ENCODE results near the gene GPR132. TPM values are rescaled to one million over a fixed set of nuclear protein-coding genes. Genes with fewer than 3 reads are reported as not detected.
A peak's percentile ranks its signal among the peaks of the same experiment; 100 is the strongest.
"Not testable (repeated sequence)": the region's sequence is repeated elsewhere in the genome, so short reads cannot be mapped to it uniquely, and the experiment has no call there.

Gene GPR132
- total RNA-seq, 1 experiment from 2014 or later = 0.71 TPM

DNA sequence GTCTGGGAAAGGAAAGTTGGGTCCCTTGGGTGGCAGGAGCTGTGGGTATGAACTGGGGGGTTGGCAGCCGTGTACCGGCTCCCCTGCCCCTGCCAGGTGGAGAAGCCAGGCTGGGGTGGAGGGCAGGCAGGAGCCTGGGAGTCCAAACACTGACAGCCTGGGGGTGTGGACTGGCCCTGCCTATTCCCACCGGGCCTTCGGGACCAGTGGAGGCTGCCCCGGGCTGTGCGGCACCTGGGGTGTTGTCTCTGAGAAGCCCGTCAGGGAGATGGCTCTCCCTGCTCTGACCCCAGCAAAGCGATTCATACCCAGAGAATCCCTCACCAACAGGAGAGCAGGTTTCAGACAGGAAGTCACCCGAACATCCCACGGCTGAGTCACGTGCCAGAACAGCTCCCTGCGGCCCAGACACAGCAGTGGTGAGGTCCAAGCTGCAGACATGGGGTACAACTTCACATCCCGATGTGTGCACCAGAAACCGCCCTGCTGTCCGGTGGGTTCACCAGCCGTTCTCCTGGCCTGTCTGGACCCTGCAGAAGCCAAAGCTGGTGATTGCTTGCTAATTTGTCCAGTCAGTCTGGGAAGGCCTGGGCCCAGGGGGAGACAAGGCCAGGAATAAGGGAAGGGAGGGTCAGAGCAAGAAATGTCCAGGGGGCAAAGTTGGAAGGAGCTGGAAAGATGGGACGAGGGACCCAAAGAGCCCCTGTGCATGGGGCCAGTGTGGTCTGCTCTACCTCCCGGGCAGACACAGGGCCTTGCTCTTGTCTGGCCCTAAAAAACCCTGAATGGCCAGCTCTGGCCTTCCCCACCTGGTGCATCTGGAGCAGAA, 2.1 kb upstream of the GPR132 start:
- in situ Hi-C loops (cut with HindIII; ENCODE audit: low pct_unique_long_range_greater_than_20kb, low sequenced_read_pairs) = no loop called here

DNA sequence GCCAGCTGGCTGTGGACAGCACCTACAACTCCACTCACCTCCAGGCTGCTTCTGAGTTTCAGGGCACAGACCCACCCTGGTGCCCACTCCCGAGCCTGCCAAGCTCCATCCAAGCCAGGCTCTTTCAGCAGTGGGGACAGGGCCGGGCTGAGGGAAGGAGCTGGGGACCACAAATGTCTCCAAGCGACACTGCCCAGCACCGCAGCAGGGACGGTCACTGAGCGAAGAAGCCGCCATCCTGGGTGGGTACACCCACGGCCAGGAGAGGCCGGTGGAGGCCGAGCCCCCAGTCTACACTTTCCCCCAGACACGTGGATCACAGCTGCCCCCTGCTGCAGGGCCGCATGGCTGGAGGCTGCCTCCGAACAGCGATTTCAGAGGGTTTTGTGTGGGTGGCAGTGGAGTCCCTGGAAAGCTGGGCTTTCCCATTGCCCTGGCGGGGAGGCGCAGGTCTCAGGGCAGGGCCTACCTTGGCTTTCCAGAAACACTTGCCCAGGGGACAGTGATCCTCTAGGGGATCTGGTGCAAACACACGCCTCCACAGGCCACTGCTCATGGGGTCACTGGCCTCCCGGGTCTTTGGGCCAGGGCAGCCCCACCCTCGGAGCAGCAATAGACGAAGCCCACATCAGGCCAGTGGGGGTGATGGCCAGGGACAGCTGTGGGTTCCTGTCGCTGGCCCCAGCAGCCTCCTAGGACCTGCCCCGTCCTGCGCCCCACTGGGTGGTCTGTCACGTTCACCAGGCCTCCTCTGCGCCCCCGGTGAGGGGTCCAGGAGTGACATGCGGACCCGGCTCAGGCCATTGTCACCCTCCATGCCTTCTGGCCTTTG, 1.2 kb upstream of the GPR132 start:
- in situ Hi-C loops (cut with HindIII; ENCODE audit: low pct_unique_long_range_greater_than_20kb, low sequenced_read_pairs) = no loop called here
- DNase-seq (ENCODE audit: low read depth) = no peak

More for the DNA sequence above, 2.1 kb upstream of the GPR132 start:
- DNase-seq (ENCODE audit: low read depth) = no peak

DNA sequence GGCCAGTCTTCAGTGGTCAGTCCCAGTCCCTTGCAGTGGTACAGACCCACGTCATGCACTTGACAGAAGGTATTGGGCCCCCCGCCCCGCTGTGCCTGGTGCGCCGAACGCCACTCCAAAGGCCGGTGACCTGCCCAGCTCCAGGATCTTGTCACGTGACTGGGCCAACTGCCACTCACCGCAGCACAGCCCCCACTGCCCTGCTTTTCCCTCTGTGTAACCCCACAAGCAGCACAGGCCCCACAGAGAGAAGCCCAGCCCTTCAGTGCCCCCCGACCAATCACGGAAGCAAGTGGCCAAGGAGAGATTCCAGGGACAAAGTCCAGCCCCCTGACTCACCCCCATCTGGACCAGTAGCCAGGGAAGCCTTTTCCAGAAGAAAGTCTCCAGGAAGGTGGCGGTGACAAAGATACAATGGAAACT, 498 bp downstream of the GPR132 start:
- DNase-seq (ENCODE audit: low read depth) = peak; percentile 36

DNA sequence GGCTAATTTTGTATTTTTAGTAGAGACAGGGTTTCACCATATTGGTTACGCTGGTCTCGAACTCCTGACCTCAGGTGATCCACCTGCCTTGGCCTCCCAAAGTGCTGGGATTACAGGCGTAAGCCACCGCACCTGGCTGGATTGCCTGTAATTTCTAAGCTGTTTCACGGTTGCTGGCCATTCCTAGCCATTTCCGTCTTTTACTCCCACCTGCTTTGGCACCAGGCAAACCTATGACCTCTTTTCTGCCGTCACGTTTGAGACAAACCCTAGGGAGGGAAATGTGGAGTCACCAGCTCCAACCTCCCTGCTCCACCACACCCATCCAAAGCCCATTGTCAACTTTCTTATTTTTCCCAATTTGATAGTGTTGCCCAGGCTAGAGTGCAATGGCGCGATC, 1.2 kb downstream of the GPR132 start:
- in situ Hi-C loops (cut with HindIII; ENCODE audit: low pct_unique_long_range_greater_than_20kb, low sequenced_read_pairs) = no loop called here
- no peak for DNase-seq (ENCODE audit: low read depth)

More for the DNA sequence above, 498 bp downstream of the GPR132 start:
- in situ Hi-C loops (cut with HindIII; ENCODE audit: low pct_unique_long_range_greater_than_20kb, low sequenced_read_pairs) = no loop called here

DNA sequence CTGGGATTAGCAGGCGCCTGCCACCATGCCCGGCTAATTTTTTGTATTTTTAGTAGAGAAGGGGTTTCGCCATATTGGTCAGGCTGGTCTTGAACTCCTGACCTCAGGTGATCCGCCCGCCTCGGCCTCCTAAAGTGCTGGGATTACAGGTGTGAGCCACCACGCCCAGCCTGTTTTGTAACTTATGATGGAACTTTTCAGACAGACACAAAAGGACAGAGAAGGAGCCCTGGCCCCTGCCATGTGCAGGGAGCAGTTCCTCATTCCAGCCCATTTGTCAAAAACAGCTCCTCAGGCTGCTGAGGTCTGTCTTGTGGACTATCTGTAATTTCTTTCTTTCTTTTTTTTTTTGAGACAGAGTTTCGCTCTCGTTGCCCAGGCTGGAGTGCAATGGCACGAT, 1.7 kb downstream of the GPR132 start:
- in situ Hi-C loops (cut with HindIII; ENCODE audit: low pct_unique_long_range_greater_than_20kb, low sequenced_read_pairs); DNase-seq (ENCODE audit: low read depth): not testable (repeated sequence)

DNA sequence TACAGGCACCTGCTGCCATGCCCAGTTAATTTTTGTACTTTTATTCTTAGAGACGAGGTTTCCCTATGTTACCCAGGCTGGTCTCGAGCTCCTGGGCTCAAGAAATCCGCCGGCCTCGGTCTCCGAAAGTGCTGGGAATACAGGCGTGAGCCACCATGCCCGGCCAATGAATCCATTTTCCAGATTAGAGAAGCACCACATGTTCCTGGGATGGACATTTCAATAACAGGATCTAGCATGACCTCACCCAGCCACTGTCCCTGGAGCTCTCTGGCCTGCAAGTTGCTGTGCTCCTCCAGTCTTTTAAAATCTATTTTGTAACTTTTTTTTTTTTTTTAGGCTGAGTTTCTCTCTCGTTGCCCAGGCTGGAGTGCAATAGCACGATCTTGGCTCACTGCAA, 2.2 kb downstream of the GPR132 start:
- no peak for DNase-seq (ENCODE audit: low read depth)
- in situ Hi-C loops (cut with HindIII; ENCODE audit: low pct_unique_long_range_greater_than_20kb, low sequenced_read_pairs) = no loop called here

DNA sequence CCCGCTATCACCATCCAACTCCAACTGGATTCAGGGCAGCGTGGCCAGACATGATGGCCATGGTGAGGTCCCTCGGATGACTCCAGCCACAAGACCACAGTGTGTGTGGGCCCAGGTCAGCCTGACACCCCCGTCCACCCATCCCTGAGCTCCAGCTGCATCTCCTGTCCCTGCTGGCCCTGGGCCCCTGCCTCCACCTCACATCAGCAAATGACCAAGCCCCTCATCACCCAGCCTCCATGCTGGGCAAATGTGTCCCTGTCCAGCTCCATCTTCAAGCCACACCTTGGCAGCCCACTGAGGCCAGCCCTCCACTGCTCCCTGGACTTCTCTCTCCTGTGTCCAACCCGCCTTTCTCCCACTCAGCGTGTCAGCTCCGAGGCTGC, 3.2 kb downstream of the GPR132 start:
- in situ Hi-C loops (cut with HindIII; ENCODE audit: low pct_unique_long_range_greater_than_20kb, low sequenced_read_pairs) = no loop called here
- no peak for DNase-seq (ENCODE audit: low read depth)

DNA sequence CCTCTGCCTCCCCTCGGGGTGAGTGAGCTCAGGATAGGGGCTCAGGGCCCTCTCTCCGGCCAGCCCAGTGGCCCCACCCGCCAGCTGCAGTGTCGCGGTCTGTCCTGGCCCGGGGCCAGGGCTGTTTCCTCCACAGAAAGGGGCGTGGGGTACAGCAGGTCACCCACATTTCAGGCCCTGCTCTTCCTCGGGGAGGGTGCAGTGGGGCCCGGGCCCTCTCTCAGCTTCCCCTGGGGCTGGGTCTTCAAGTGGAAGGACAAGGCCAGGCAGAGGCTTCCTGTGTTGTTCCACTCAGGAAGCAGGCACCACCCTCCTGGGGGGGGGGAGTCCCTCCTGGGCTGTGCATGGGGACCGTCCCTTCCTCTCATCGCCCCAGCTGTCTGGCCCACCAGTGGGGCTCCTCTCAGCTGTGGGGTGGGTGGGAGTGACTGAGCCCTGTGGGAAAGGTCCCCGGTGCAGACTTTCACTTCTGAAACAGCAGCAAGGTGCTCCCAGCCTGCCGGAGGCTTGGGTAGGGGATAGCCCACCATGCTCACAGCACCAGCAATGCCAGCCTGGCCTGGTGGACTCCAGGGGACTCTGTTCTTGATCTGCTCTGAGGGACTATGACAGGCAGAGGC, 3.7 kb downstream of the GPR132 start:
- in situ Hi-C loops (cut with HindIII; ENCODE audit: low pct_unique_long_range_greater_than_20kb, low sequenced_read_pairs) = no loop called here
- no peak for DNase-seq (ENCODE audit: low read depth)

DNA sequence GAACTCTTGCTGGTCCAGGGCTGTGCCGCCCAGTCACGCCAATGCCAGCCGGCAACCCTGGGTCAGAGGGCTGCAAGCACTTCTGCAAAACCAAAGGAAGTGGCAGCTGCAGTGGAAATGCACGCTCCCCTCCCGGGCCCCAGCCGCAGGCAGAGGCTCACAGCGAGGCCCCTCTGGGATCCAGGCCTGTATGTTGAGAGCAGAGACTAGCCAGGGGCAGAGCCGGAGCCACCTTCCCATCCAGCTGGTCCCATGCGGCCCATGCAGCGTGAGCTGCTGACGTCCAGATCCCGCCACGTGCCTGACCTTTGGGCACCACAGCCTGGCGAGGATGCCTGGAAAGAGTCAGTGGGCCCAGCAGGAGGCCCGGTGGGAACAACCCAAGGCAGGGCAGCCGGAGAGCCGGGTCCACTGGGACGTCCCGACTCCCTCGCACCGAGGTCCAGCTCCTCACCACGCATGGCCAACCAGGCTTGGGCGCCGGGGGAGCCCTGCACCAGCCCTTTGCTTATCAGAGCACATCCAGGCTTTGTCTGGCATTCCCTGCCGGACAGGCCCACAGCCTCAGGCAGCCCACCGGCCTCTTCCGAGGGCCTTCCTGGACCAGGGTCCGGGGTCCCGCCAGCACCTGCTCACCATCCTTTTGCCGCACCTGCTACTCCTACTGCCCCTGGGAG, 4.3 kb downstream of the GPR132 start:
- no peak for DNase-seq (ENCODE audit: low read depth)
- in situ Hi-C loops (cut with HindIII; ENCODE audit: low pct_unique_long_range_greater_than_20kb, low sequenced_read_pairs) = no loop called here

DNA sequence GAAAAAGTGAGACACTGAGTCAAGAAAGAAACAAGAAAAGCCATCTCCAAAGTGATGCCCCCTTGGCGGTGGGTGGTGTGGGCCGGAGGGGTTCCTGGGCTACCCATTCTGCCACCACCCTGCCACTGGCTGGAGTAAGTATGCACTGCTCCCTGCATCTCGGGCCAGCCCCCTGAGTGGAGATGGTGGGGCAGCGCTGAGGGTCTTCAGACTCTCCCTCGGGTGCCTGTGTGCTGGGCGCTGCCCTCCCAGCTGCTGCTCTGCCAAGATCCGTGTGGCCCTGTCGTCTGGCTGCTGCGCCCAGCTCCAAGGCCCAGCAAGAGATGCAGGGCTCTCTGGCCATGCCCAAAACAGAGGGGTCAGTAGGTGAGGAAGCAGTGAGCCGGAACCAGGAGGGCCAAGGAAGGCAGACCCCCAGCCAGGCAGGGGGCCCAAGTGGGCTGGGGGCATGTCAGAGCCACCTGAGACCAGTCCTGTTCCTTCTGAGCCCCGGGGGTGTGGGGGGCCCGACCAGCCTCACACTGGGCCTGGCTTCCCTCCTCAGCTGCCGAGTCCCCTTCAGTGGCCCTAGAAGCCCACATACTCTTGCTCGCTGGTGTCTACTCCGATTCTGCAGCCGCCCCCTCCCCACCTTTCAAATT, 5.2 kb downstream of the GPR132 start:
- DNase-seq (ENCODE audit: low read depth) = no peak

DNA sequence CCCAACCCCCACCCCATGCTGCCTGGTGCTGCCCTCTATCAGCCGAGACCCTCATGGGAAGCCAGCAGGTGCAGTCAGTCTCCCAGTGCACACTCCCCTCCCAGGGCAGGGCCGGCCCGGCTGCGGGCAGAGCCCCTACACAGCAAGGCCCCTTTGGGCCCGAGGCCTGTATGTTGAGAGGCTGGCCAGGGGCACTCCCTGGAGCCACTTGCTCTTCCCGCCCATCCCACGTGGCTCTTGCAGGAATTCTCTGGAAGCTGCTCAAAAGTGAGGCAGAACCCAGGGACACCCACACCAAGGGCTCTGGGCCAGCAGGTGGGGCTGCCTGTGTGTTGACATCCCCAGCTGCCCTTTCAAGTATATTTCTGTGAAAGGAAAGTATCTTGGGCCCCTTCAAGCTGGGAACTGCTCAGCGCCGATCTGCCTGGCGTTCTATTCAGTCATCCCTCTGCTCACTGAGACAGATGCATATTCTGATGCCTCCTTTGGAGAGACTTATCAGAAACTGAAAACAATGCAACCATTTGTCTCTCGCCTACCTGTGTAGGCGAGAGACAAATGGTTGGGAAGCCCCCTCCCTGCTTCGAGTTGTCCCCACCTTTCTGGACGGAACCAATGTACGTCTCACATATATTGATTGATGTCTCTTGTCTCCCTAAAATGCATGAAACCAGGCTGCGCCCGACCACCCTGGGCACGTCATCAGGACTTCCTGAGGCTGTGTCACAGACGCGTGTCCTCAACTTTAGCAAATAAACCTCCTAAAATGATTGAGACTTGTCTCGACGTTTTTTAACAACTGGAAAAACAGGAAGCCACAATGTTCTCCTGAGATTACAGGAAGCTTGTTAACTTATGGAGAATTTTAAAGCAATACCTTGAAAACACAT, 6.0 kb downstream of the GPR132 start:
- in situ Hi-C loops (cut with HindIII; ENCODE audit: low pct_unique_long_range_greater_than_20kb, low sequenced_read_pairs) = no loop called here
- no peak for DNase-seq (ENCODE audit: low read depth)

More for the DNA sequence above, 5.2 kb downstream of the GPR132 start:
- in situ Hi-C loops (cut with HindIII; ENCODE audit: low pct_unique_long_range_greater_than_20kb, low sequenced_read_pairs) = no loop called here

DNA sequence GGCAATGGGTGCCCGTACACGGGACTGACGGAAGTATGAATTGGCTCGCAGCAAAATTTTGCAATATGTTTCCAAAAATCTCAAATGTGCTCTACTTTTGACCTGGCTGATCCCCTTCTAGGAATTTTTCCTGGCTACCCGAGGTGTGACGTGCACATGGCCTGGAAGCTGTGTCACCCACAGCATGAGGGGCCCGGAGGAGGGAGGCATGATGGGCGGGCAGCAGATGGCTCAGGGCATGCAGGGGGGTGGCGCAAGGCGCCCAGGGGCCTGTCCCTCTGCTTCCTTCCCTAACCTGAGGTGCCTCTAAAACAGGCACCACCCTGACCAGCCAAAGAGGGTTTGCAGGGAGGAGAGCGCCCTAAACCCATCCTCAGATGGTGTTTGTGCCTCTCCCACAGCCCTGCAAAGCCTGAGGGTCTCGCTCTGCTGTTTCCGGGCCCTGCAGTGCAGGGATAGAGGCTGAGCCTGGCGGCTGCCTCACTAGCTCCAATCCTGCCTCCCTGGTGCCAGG, 6.7 kb downstream of the GPR132 start:
- DNase-seq (ENCODE audit: low read depth) = no peak
- in situ Hi-C loops (cut with HindIII; ENCODE audit: low pct_unique_long_range_greater_than_20kb, low sequenced_read_pairs) = no loop called here

DNA sequence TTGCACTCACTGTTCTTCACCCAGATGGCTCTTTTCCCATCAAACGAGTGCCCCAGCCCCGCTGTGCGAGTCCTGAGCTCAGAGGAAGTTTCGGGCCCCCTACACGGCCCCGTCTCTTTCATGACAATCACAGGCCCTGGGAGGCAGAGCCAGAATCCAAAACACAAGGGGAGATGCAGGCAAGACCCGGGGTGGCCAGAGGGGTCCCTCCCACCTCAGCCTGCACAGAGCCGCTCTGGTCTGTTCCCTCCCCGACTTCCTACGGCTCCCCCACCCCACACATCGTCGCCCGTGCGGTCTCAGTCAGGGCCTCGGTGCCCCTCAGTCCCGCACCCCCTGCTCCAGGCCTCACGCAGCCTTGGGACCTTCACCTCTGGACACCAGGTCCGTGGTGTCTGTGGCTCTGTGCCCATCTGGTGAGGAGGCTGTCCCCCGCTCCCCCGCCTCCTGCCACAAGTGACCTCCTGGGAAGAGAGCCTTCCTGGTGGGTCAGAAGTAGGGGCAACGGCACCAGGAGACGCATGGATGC, 8.9 kb downstream of the GPR132 start:
- no peak for DNase-seq (ENCODE audit: low read depth)
- in situ Hi-C loops (cut with HindIII; ENCODE audit: low pct_unique_long_range_greater_than_20kb, low sequenced_read_pairs) = no loop called here

DNA sequence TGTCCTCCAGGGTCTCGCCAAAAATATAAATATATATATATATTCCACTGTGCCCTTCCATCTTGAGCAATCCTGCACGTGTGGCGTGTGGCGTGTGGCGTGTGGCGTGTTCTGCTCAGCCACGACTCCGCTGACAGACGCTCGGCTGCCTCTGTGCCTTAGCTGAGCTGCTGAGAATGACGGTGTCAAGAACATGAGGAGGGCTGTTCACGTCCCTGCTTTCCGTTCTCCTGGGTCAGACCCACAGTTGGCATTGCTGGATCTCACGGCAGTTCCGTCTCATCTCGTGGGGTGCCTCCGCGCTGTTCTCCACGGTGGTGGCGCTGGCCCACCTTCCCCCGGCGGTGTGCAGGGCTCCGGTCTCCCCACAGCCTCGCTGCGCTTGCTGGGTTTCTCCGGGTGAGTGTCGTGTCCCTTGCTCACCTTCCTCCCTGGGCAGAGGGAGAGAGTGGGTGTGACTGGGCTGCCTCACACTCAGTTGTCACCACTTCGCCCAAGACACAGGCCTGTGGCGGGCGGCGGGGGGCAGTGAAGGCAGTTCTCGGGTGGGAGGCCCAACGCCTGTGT, 9.4 kb downstream of the GPR132 start:
- in situ Hi-C loops (cut with HindIII; ENCODE audit: low pct_unique_long_range_greater_than_20kb, low sequenced_read_pairs) = no loop called here
- DNase-seq (ENCODE audit: low read depth) = no peak

DNA sequence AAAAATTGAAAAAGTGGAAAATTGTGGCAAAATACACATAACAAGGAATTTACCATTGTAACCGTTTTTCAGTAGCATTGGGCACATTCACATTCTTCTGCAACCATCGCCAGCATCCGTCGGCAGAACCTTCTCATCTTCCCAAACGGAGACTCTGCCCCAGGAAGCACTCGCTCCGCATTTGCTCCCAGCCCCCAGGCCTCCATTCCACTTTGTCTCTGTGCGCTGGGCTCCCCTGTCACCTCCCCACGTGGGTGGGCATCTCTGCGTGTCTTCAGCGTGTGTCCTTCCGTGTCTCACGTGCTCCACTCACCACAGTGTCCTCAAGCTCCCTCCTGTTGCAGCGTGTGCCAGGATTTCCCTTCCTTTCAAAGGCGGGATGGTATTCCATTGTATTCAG, 9.9 kb downstream of the GPR132 start:
- DNase-seq (ENCODE audit: low read depth) = no peak
- in situ Hi-C loops (cut with HindIII; ENCODE audit: low pct_unique_long_range_greater_than_20kb, low sequenced_read_pairs) = no loop called here

DNA sequence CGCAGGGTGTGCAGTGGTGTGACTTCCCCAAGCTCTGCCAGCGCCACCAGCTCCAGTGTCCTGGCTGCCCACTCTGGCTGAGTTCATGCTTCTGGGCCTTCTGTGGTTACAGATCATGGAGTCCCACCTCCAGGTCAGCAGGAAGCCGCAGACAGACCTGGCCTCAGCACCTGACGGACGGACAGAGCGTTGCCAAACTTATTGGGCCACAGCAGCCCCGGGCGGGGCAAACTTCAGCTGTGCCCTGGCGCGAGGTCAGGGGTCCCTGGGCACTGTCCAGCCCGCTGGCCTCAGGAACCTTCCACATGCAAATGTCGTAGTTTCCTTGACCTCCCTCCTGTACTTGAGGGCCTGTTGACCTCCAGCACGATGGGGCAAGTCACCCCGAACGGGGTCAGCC, 11.2 kb downstream of the GPR132 start:
- no peak for DNase-seq (ENCODE audit: low read depth)
- in situ Hi-C loops (cut with HindIII; ENCODE audit: low pct_unique_long_range_greater_than_20kb, low sequenced_read_pairs) = no loop called here
